GM21576 (cell line): ENCODE results near the gene ACBD4.

ENCODE experiments used
- ATAC-seq: cut with Tn5 transposase; IDR thresholded peaks from one replicate; pipeline ENCODE4 v1.9.1; 2021; ENCODE audit warnings: mild to moderate bottlenecking, moderate library complexity; ENCODE audit not compliant: unreplicated experiment

The ACBD4 gene

GRCh38 chr17:45184144-45184543, 48.7 kb downstream of the ACBD4 start:
- no peak for ATAC-seq

- no peak for ATAC-seq
Measured at GRCh38 chr17:45186801-45187354, 51.4 kb downstream of the ACBD4 start.

- no peak for ATAC-seq
Measured at GRCh38 chr17:45189009-45189408, 53.5 kb downstream of the ACBD4 start.

GRCh38 chr17:45190503-45191255, 55.2 kb downstream of the ACBD4 start:
- no peak for ATAC-seq
